Measurements from ENCODE around the gene STAB2.

DNA sequence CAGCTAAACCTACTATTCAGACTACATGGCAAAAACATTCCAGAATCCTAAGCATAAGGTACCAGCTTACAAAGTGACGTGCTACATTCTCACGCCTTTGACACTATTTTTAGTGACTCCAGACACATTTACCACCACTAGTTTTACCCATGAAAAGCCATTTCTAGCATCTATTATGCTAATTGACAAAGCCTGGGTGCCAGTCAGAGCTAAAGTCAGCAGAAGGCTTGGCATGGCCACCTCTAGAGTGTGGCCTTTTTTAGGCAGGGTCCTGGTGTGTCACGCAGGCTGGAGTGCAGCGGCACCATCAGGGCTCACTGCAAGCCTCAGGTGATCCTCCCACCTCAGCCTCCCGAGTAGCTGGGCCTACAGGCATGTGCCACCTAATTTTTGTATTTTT, 178.2 kb downstream of the STAB2 start:
- TF ChIP-seq EZH2phosphoT487 (IDR thresholded peaks at IDR 0.05; ENCODE audit: borderline replicate concordance, low read length) (no peak), CTCF (IDR thresholded peaks at IDR 0.05; ENCODE audit: low read depth, low read length, poor library complexity, severe bottlenecking) (no peak)

Data from DOHH2 (cell line).